ENCODE data around the gene SHANK2.

Gene SHANK2

GRCh38 chr11:71246559-71246958, 5.8 kb downstream of the SHANK2 start:
- H3K36me3 ChIP-seq (replicated peaks; ENCODE audit: insufficient read depth, low read length), result no peaks in the 10 kb centered on the region
- H3K4me2 ChIP-seq (ENCODE audit: low read depth, low read length), result no peak overlapping the region
- peaks cover 97% of the 10 kb centered on the region for H3K27me3 ChIP-seq (replicated peaks; ENCODE audit: insufficient read depth, low read length)
- no peaks in the 10 kb centered on the region for H3K79me2 ChIP-seq (ENCODE audit: low read length)
- no peaks in the 10 kb centered on the region for H3F3A ChIP-seq (ENCODE audit: insufficient read depth, low read length)
- no peak overlapping the region for H3K9ac ChIP-seq (ENCODE audit: low read length)
- TF ChIP-seq EZH2phosphoT487 (IDR thresholded peaks at IDR 0.05; ENCODE audit: low read length) (no peak), EZH2 (optimal IDR thresholded peaks at IDR 0.05; ENCODE audit: low read depth, low read length) (no peak), CTCF (IDR thresholded peaks at IDR 0.05; ENCODE audit: low read length) (no peak)
- no peaks in the 10 kb centered on the region for H3K4me1 ChIP-seq (ENCODE audit: low read length)
- no peak overlapping the region for H3K27ac ChIP-seq (ENCODE audit: low read length)
- H3K9me2 ChIP-seq (replicated peaks; ENCODE audit: insufficient read depth, low read length), result no peaks in the 10 kb centered on the region
- H4K20me1 ChIP-seq (ENCODE audit: insufficient read depth, low read length), result no peaks in the 10 kb centered on the region
- H3K4me3 ChIP-seq (ENCODE audit: low read length), result no peak overlapping the region
- no peaks in the 10 kb centered on the region for H3K9me3 ChIP-seq (replicated peaks; ENCODE audit: insufficient read depth, low read length)
- DNase-seq, result no peak
- no peak overlapping the region for H2AFZ ChIP-seq (ENCODE audit: low read length)

- H3K4me3 ChIP-seq (ENCODE audit: low read length), result no peak overlapping the region
- H3K27me3 ChIP-seq (replicated peaks; ENCODE audit: insufficient read depth, low read length), result peaks cover 100% of the 10 kb centered on the region
- no peaks in the 10 kb centered on the region for H3K4me1 ChIP-seq (ENCODE audit: low read length)
- H3K9me3 ChIP-seq (replicated peaks; ENCODE audit: insufficient read depth, low read length), result no peaks in the 10 kb centered on the region
- no peak overlapping the region for H3K27ac ChIP-seq (ENCODE audit: low read length)
- H3K36me3 ChIP-seq (replicated peaks; ENCODE audit: insufficient read depth, low read length), result no peaks in the 10 kb centered on the region
- TF ChIP-seq CTCF (IDR thresholded peaks at IDR 0.05; ENCODE audit: low read length), result no peak
- TF ChIP-seq EZH2 (optimal IDR thresholded peaks at IDR 0.05; ENCODE audit: low read depth, low read length), result no peak
- H3K4me2 ChIP-seq (ENCODE audit: low read depth, low read length), result no peak overlapping the region
- H3K79me2 ChIP-seq (ENCODE audit: low read length), result no peaks in the 10 kb centered on the region
- H4K20me1 ChIP-seq (ENCODE audit: insufficient read depth, low read length), result no peaks in the 10 kb centered on the region
- no peak overlapping the region for H3K9ac ChIP-seq (ENCODE audit: low read length)
- H3F3A ChIP-seq (ENCODE audit: insufficient read depth, low read length), result no peaks in the 10 kb centered on the region
- H3K9me2 ChIP-seq (replicated peaks; ENCODE audit: insufficient read depth, low read length), result no peaks in the 10 kb centered on the region
- no peak overlapping the region for H2AFZ ChIP-seq (ENCODE audit: low read length)
- DNase-seq, result no peak
Observed at GRCh38 chr11:71245601-71246391, 6.6 kb downstream of the SHANK2 start.

- H3K27me3 ChIP-seq (replicated peaks; ENCODE audit: insufficient read depth, low read length), result peaks cover 100% of the 10 kb centered on the region
- TF ChIP-seq EZH2 (optimal IDR thresholded peaks at IDR 0.05; ENCODE audit: low read depth, low read length) (no peak), CTCF (IDR thresholded peaks at IDR 0.05; ENCODE audit: low read length) (no peak)
- H3K79me2 ChIP-seq (ENCODE audit: low read length), result no peaks in the 10 kb centered on the region
Observed at GRCh38 chr11:71244116-71244810, 8.1 kb downstream of the SHANK2 start.

More at GRCh38 chr11:71244116-71244810, 8.1 kb downstream of the SHANK2 start:
- Histone ChIP-seq H3K36me3 (replicated peaks; ENCODE audit: insufficient read depth, low read length) (no peaks in the 10 kb centered on the region), H4K20me1 (ENCODE audit: insufficient read depth, low read length) (no peaks in the 10 kb centered on the region), H3K9me3 (replicated peaks; ENCODE audit: insufficient read depth, low read length) (no peaks in the 10 kb centered on the region), H3K4me1 (ENCODE audit: low read length) (no peaks in the 10 kb centered on the region), H3K4me3 (ENCODE audit: low read length) (no peak overlapping the region), H2AFZ (ENCODE audit: low read length) (no peak overlapping the region), H3K27ac (ENCODE audit: low read length) (no peak overlapping the region), H3K9ac (ENCODE audit: low read length) (no peak overlapping the region), H3K9me2 (replicated peaks; ENCODE audit: insufficient read depth, low read length) (no peaks in the 10 kb centered on the region), H3K4me2 (ENCODE audit: low read depth, low read length) (no peak overlapping the region), H3F3A (ENCODE audit: insufficient read depth, low read length) (no peaks in the 10 kb centered on the region)
- no peak for DNase-seq

Data from MM.1S (cell line).